ENCODE data around the gene TRIM56. TPM values are rescaled to one million over a fixed set of nuclear protein-coding genes. Genes with fewer than 3 reads are reported as not detected.
"Not testable (repeated sequence)": the region's sequence is repeated elsewhere in the genome, so short reads cannot be mapped to it uniquely, and the experiment has no call there.

TRIM56 gene
- total RNA-seq, 4 donors from 2014 or later = 13.9 to 22.2 (median 17.3) TPM

DNA sequence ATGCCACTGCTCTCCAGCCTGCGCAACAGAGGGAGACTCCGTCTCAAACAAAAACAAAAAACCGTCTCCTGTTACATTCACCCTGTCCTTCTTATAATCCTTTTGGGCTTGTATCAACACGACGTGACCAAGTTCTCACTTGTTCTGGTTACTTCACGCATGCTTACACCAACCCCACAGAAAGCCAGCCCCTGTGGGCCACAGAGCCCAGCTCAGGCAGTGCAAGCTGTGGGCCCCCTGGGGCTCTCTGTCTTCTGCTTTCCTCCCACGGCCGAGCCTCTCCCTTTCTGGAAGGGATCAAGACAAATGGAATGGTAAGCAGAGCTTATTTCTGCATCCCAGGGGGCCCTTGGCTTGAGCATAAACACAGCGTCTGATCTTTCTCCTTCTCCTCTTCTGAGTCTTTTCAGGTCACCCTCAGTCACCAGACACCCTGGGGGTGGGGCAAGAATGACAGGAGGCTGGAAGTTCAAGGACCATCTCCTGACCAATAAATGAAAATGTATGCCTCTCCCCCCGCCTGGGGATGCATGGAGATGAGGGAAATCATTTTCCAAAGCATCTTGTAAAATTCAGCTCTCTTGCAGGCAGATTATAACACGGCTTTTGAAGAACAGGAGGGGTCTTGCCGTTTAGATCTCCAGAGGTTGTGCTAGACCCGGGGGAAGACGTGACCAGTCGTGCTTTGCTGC is 19.0 kb upstream of the TRIM56 start:
- intact Hi-C loops (cut with DNase I; ENCODE audit: low total_unique reads) = loop anchor here (5.0 kb wide), 1 partner anchor 164 kb away; no protein-coding TSS in a partner anchor
- no peak overlapping the region for H3K4me3 ChIP-seq (ENCODE audit: low read depth, poor library complexity, severe bottlenecking)
- no peak for DNase-seq (ENCODE audit: low spot score in 2 of 2)
- TF ChIP-seq POLR2A (IDR thresholded peaks at IDR 0.05) = no peak
- TF ChIP-seq, protein P1, sequence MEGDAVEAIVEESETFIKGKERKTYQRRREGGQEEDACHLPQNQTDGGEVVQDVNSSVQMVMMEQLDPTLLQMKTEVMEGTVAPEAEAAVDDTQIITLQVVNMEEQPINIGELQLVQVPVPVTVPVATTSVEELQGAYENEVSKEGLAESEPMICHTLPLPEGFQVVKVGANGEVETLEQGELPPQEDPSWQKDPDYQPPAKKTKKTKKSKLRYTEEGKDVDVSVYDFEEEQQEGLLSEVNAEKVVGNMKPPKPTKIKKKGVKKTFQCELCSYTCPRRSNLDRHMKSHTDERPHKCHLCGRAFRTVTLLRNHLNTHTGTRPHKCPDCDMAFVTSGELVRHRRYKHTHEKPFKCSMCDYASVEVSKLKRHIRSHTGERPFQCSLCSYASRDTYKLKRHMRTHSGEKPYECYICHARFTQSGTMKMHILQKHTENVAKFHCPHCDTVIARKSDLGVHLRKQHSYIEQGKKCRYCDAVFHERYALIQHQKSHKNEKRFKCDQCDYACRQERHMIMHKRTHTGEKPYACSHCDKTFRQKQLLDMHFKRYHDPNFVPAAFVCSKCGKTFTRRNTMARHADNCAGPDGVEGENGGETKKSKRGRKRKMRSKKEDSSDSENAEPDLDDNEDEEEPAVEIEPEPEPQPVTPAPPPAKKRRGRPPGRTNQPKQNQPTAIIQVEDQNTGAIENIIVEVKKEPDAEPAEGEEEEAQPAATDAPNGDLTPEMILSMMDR (IDR thresholded peaks at IDR 0.05) = no peak
- WGBS, 2 donors = 25 to 28% methylated on average over 15 of the region's 15 CpGs

- H3K4me3 ChIP-seq (ENCODE audit: low read depth, poor library complexity, severe bottlenecking) = no peak overlapping the region
- TF ChIP-seq POLR2A (IDR thresholded peaks at IDR 0.05) = no peak
- TF ChIP-seq, protein P1 (IDR thresholded peaks at IDR 0.05) = no peak
- intact Hi-C loops (cut with DNase I; ENCODE audit: low total_unique reads) = loop anchor here (5.0 kb wide), 1 partner anchor 165 kb away; no protein-coding TSS in a partner anchor
- no peak for DNase-seq (ENCODE audit: low spot score in 2 of 2)
- WGBS, 2 donors = 54 to 63% methylated on average over 7 of the region's 7 CpGs
These were observed 18.5 kb upstream of the TRIM56 start for GRCh38 chr7:101066833-101067177.

DNA sequence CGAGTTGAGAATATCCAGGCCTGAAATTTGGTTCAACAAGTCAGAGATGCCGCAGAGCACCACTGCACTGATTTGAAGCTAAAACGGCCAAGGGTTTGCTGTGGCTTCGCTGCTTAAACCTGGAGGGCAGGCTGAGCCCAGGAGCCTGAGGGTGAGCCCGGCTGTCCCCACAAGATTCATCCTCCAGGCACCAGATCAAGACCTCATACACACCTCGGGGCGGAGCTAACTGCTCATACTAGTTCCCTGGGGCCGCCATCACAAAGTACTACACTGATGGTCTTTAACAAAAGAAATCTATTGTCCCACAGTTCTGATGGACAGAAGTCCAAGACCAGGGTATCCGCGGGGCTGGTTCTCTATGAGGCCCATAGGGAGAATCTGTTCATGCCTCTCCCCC is 16.9 kb upstream of the TRIM56 start:
- TF ChIP-seq, protein P1 (IDR thresholded peaks at IDR 0.05) = no peak
- TF ChIP-seq POLR2A (IDR thresholded peaks at IDR 0.05) = no peak
- DNase-seq (ENCODE audit: low spot score in 2 of 2) = no peak
- WGBS, 2 donors = 89% methylated on average over 10 of the region's 10 CpGs
- intact Hi-C loops (cut with DNase I; ENCODE audit: low total_unique reads) = loop anchor here (5.0 kb wide), 1 partner anchor 166 kb away; no protein-coding TSS in a partner anchor
- H3K4me3 ChIP-seq (ENCODE audit: low read depth, poor library complexity, severe bottlenecking) = no peak overlapping the region

- H3K4me3 ChIP-seq (ENCODE audit: low read depth, poor library complexity, severe bottlenecking); DNase-seq (ENCODE audit: low spot score in 2 of 2); intact Hi-C loops (cut with DNase I; ENCODE audit: low total_unique reads): not testable (repeated sequence)
- WGBS, 2 donors = 65 to 72% methylated on average over 14 of the region's 14 CpGs
These were observed 13.7 kb upstream of the TRIM56 start for GRCh38 chr7:101071362-101072104.

GRCh38 chr7:101075646-101076045 is 9.6 kb upstream of the TRIM56 start:
- no peak for TF ChIP-seq POLR2A (IDR thresholded peaks at IDR 0.05)
- TF ChIP-seq, protein P1 (IDR thresholded peaks at IDR 0.05) = no peak
- intact Hi-C loops (cut with DNase I; ENCODE audit: low total_unique reads) = no loop called here
- no peak overlapping the region for H3K4me3 ChIP-seq (ENCODE audit: low read depth, poor library complexity, severe bottlenecking)
- 73 to 78% methylated on average over 3 of the region's 3 CpGs for WGBS, 2 donors
- DNase-seq (ENCODE audit: low spot score in 2 of 2) = no peak

DNA sequence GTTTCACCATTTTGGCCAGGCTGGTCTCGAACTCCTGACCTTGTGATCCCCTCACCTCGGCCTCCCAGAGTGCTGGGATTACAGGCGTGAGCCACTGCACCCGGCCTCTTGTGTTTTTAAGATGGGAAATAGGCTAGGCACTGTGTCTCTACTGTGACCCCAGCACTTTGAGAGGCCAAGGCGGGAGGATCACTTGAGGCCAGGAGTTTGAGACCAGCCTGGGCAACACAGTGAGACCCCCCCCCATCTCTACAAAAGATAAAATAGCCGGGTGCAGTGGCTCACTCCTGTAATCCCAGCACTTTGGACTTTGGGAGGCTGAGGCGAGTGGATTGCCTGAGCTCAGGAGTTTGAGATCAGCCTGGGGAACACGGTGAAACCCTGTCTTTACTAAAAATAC is 9.1 kb upstream of the TRIM56 start:
- DNase-seq (ENCODE audit: low spot score in 2 of 2); intact Hi-C loops (cut with DNase I; ENCODE audit: low total_unique reads); H3K4me3 ChIP-seq (ENCODE audit: low read depth, poor library complexity, severe bottlenecking): not testable (repeated sequence)
- WGBS, 2 donors = 77 to 82% methylated on average over 8 of the region's 8 CpGs
